Islet of Langerhans (tissue), 1 donor: ENCODE results near the gene LYSMD2.
"Not testable (repeated sequence)": the region's sequence is repeated elsewhere in the genome, so short reads cannot be mapped to it uniquely, and the experiment has no call there.

Source experiments
- FAIRE-seq: peaks from one replicate; lab custom pipeline; 2011; peaks lifted over from hg19 to GRCh38; lab: Jason Lieb, UNC

LYSMD2 gene, protein sequence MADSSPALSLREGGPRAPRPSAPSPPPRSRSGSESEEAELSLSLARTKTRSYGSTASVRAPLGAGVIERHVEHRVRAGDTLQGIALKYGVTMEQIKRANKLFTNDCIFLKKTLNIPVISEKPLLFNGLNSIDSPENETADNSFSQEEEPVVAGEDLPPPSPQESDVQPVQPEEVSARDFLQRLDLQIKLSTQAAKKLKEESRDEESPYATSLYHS

DNA sequence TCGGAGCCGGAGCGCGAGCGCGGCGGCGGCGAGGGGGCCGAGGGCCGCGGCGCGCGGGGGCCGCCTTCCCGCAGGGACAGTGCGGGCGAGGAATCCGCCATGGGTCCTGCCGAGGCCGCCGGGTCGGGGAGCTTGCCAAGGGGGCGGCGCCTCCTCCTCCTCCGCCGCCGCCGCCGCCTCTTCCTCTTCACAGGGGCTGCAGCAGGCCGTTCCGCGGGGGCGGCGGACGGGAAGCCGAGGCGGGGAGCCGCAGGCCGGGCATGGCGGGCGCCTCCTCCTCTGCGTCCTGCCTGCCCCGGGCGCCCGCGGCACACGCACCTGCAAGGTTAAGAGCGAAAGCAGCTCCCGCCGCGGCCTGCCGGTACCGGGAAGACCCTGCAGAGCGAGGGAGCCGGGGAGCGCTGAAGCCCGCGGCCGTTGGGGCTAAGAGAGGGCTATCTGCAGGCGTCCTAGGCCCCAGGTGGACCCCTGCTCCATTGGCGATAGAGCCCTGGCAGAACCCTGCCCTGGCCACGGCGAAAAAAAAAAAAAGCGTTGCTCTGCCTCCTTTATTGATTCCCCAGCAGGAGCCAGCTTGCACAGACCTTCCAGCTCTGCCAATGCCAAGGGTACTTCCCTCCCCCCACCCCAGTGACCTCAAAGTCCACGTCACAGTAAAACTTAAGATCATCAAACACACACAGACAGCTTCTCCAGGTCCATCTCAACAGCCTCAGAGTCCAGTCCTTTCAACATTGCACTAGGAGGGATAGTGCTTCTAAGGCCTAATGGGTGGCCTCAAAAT, at the start of gene LYSMD2:
Gene LYSMD2, minus strand, starts transcription at position 134 of the 784 bp plus-strand sequence. Its CDS starts 33 bp downstream, at position 101.
- FAIRE-seq = no peak

DNA sequence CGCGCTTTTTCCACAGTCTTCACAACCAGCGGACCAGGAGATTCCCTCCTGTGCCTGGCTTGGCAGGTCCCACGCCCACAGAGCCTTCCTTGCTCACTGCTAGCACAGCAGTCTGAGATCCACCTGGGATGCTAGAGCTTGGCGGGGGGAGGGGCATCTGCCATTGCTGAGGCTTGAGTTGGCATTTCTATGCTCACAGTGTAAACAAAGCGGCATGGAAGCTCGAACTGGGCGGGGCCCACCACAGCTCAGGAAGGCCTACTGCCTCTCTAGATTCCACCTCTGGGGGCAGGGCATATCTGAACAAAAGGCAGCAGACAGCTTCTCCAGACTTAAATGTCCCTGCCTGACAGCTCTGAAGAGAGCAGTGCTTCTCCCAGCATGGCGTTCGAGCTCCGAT, 49.7 kb upstream of the LYSMD2 start:
- FAIRE-seq = not testable (repeated sequence)

DNA sequence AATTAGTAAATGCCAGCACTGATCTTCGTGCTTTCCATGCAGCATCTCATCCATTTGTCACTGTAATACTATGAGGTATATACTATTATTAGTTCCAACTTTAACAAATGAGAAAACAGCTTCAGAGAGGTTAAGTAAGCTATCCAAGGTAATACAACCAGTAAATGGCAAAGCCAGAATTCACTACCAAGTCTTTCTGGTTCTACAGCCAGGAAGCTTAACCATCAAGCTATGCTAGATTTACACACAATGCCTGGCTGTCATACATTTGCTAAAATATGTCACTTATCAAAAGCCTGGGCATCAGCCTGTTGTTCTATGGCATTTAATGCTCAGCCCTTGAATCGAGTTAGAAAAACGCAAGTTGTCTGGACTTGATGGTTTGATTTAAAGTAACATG, 46.5 kb upstream of the LYSMD2 start:
- FAIRE-seq = no peak

DNA sequence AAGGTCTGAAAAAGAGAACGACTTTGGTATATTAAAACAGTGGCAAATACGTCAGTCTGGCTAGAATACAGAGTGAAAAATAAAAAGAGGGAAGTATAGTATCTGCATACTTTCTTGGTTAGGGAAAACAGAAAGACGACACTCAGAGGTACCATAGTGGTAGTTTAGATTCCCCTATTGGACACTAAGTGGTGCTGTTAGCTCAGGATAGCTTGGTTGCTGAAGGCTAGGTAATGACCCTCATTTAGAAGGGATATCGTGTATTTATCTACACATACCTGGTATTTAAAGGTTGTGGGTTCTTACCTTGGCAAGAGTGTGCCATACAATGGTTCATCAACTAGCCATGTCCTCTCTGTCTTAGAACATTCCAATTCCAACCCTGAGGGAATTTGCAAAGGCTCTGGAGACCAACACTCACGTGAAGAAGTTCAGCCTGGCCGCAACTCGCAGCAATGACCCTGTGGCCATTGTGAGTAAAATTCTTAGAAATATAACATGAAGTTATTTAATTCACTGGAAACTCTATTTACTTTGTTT, 45.0 kb upstream of the LYSMD2 start:
- no peak for FAIRE-seq

DNA sequence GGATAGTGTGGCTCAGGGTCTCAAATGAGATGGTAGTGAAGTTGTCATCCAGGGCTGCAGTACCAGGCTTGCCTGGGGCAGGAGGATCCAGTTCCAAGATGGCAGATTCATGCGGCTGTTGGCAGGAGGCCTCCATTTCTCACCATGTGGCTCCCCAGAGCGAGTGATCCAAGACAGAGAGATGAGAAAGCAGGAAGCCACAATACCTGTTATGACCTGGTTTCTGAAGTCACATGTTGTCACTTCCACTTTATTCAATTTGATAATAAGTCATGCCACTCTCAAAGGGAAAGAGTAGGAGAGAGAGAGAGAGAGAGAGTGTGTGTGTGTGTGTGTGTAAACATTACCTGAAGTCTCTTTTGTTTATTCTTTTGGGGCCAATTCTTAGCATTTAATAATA, 44.1 kb upstream of the LYSMD2 start:
- no peak for FAIRE-seq

DNA sequence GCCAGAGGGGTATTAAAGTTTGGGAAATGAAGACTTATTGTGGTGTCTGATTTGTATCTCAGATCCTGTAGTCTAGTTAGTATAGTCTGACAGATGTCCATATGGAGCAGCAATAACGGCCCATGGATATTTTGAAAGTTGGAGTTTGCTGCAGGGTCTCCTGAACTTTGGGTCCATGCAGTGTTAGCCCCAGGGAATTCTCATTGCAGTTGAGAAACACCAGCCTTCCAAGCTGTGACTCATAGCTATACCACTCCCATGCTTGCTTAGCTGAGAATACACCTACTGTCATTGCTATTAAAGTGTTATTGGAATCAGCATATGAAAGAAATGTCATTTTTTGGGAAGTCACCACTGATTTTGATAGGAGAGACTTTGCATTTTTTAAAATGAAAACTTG, 43.2 kb upstream of the LYSMD2 start:
- no peak for FAIRE-seq

DNA sequence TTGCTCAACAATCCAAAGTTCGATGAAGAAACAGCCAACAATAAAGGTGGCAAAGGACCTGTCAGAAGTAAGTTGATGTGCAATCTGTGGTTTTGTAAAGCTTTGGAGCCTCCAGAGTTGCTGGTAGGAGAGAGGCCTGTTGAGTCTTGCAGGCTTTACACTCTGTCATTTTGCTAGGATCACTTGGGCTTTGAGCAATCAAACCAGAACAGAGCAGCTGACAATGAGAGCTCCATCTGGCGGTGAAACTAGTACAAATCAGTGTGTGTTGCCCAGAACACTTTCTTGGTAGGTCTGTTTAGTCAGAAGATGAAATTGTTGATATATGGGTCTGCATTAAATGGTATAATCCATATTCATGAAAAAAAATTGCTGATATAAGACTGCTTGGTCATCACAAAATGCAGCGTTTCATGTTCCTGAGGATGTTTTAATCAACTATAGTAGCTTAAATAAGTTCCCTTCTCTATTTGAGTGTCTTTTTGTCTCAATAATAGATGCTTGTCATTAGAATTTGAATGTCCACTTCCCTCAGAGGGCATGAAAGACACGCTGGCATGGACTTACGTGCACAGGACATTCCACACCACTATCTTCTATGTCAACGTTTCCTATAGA, 39.6 kb upstream of the LYSMD2 start:
- FAIRE-seq = peak; percentile 98

DNA sequence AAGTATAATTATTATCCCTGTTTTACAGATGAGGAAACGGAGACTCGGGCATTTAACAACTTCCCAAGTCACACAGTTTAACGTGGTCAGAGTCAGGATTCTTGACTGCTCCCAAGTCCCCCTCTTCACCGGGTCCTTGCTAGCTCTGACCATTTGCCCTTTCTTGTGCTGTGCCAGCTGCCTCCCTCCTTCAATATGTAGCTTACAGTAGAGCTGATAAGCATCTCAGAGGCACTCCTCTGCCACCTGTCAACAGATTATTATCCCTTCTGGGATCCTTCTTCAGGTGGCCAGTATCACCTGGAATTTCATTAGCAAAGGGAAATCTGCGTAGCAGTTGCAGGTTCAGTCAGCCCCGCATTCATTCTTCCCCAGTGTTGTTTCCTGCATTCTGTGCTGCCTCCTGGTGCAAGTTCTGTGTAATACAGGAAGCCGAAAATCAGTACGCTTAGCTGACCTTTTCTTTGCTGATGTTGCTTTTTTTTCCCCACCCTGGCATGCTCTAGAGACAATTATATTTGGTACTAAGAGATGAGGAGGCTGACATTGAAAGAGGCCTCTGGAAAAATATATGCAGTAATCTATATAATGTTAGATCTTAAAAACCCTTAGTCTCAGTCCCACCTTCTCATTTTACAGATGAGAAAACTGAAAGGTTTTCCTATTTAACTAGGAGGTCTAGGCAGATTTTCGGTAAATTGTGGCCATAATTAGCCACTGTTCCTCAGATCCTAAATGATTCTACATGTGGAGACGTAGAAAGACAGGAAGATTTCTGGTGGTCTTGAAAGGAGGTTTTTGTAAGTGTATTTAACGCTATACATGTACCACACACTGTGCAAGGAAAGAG, 38.7 kb upstream of the LYSMD2 start:
- FAIRE-seq = peak; percentile 82

DNA sequence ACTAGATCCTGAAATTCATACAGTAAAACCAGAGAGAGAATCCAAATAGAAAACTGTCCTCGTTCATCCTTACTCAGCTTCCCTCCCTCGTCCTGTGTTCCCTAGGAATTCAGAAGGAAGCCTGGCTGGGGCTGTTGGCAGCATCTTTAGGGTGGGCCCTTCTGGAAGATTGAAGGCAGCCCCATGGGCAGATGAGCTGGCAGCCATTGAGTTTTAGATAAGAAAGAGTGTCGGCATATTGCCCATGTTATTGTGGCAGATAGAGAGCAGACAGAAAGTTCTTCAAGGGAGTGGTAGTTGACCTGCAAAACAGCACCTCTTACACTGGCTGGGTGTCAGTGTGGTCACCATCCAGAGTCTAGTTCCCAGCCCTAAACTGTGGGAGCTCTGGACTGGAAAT, 37.5 kb upstream of the LYSMD2 start:
- no peak for FAIRE-seq

DNA sequence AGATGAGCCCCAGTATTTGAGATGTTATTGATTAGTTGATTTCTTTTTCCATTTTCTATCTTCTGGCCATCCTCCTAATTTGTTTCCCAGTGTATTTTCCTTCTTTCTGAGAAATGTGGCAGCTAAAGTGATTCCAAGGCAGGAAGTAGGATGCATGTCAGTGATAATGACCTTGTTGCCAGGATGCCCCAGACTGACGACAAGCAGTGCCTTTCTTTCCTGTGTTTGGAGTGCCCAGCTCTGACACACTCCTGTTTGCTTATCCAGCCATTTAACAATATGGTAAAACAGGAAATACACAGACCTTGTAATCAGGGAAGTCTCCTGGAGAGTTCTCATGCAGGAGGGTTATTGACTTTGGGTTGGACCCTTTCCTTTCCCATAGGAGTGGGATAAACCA, 34.3 kb upstream of the LYSMD2 start:
- peak; percentile 61 for FAIRE-seq

DNA sequence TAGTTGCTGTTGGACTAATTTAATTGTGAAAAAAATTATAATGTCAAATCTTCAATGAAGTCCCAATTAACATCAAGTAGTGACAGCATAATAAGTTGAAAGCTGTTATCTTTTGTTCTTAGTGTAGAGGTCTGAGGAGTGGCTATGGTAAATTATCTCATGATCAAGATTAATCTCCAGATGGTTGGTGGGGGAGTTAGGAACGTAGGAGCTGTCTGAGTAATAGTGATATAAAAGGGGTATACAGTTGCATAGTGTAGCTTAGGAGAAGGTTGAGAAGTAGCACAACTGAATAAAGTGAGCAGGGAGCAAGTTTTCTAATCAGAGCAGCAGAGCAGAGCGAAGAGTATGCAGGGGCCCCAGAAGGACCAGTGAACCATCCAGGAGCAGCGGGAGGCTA, 33.4 kb upstream of the LYSMD2 start:
- FAIRE-seq = no peak

DNA sequence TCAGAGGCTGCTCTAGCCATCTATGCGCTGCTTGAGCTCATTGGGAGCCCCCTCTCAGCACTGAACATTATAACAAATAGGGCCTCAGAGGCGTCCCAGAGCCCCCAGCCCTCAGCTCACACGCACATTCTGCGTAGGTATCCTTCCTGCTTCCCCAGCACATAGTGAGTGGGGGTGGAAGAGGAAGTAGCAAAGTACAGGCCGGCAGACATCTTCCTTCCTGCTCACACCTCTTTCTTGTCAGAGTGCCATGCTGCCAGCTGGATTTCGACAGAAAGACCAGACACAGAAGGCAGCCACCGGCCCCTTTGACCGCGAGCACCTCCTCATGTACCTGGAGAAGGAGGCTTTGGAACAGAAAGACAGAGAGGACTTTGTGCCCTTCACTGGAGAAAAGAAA, 30.6 kb upstream of the LYSMD2 start:
- no peak for FAIRE-seq

DNA sequence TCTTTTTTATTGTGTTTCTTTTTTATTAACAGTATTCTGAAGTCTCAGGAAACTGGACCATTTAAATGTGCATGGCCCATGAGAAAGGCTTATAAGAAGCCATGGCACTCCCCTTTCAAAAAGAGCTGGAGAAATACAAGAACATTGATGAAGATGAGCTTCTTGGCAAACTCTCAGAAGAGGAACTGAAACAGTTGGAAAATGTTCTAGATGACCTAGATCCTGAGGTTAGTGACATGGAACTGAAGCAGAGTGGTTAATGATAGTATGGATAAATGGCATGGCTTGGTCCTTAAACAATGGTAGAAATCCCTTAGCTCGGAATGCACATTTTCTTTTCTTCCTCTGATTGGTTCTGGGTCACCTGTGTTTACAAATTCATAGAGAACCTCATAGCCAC, 28.9 kb upstream of the LYSMD2 start:
- FAIRE-seq = no peak

DNA sequence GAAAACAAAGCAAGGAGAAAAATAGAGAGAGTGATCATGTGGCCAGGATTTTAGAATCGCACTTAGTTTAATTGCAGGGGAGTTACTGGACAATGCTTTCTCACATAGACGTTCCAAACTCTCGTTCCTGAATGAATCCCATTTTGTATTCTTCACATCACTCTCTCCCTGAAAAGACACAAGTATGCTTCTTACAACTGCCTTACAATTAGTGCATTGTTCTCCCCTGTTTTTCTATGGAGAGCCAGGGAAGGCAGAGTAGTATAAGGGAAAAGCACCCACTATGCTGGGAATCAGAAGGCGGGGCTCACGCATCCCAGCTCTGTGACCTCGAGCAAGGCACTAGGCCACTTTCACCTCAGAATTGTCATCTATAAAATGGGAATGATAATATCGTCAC, 28.3 kb upstream of the LYSMD2 start:
- no peak for FAIRE-seq

DNA sequence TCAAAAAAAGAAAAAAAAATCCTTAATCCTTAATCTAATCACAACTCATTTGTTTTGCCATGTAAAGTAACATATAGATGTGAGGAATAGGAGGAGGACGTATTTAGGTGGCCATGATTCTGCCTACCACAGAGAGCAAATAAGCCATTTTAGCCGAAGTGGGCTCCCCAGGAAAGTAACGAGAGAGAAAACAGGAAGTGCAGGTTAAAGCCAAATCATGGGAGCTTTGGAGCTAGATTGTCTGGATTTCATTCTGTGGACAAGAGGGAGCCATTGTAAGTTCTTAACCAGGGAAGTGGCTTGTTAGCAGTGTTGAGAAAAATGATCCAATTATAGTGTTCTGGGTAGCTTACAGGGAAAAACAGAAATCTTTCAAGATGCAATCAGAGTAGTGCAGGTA, 23.4 kb upstream of the LYSMD2 start:
- no peak for FAIRE-seq

DNA sequence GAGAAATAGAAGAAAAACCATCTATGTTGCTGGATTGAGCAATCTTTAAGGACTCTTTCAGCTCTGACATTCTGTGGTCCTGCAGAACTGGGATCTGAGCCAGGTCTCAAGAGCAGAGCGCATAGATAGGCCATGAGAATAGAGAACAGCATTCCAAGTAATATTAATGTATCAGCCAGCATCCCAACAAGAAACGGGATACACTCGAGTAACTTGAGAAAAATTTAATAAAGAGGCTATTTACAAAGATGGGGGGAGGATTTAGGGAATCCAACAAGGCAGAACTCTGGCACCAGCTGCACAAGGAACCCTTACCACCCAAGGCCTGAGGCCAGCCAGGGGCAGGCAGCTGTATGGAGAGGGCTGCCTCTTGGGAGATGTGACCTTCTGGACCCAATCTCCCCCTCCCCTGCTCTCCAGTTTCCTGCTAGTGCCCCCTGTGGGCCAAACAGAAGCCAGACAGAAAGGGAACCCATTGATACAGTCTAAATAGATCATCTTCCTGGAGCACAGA, 22.2 kb upstream of the LYSMD2 start:
- no peak for FAIRE-seq

DNA sequence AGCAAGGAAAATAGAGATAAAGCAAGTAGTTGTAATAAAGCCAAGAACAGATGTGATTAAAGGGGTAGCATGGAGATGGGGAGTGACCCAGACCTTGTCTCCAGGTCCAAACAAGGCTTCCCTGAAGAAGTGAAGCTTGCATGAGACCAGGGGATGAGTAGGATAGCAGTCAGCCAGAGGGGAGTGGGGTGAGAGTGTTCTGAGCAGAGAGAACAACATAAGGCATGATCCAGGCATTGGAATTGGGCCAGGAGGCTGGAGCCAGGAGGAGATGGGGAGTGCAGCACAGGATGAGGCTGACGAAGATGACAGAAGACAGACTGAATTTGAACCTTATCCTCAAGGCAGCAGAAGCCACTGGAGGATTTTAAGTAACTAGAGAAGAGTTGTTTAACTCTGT, 21.2 kb upstream of the LYSMD2 start:
- no peak for FAIRE-seq

DNA sequence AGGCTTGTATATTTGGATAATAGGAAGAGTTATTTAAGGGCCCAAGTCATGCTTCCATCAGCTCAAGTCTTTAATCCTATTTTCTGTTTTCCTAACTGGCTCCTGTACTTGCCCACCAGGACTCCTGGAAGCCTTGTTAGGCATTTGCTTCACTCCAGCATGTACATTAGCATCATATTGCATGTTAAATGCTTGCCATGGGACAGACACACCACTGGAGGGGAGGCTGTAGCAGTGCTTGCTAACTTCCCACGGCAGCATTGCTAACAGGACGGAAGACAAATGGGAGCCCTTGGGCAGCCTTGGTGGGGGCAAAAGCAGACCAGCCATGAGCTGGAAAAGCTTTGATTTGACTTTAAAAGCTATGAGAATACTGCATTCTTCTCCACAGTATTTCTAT, 20.0 kb upstream of the LYSMD2 start:
- FAIRE-seq = no peak

DNA sequence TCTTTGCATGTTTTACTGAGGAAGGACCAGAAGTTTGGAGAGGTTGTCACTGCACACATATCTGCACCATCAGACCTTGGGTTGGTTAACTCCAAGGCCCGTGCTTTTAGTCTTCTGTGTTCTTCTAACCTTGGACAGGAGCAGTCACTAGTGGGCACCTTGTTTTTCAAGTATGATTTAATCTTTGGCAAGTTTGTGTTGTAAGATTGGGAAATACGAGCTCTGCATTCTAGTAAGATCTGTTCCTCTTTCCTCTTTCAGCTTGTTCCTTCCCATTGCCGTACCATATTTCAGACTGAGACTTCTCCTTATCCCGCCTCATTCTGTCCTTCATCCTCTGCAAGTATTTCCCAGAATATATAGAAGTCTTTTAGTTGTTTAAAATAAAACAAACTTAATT, 19.0 kb upstream of the LYSMD2 start:
- FAIRE-seq = no peak

DNA sequence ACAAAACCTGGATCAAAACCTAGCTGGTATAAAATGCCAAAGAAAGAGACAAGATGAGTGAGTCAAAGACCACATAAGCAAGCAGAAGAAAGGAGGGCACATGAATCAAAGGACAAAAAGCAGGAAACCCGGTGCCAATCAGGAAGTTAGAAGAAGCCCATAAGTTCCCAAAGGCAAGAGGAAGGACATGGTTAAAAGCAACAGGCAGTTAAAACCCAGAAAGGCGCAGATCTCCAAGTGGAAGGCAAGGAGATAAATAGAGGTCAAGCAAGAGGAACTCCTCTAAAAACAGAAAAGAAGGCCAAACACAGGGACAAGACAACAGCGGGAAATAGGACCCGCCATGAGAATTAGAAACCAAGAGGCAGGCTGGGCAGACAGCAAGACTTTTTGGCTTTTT, 18.3 kb upstream of the LYSMD2 start:
- no peak for FAIRE-seq

DNA sequence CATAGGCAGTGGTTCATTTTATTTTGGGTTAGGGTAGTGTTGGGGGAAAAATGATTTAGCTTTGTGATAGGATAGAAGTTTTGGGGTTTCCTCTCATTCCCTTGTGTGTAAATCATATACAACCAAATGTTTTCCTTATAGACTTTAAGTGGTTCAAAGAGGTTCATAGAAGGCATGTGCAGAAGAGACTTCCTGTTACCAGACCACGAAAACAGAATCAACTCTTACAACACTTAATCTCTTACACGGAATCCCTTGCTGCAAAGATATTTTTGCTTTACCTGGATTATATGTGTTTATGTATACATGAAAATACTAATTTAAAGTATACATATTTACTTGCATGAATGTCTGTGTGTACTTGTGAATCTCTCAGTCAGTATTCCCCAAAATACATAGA, 16.8 kb upstream of the LYSMD2 start:
- no peak for FAIRE-seq

DNA sequence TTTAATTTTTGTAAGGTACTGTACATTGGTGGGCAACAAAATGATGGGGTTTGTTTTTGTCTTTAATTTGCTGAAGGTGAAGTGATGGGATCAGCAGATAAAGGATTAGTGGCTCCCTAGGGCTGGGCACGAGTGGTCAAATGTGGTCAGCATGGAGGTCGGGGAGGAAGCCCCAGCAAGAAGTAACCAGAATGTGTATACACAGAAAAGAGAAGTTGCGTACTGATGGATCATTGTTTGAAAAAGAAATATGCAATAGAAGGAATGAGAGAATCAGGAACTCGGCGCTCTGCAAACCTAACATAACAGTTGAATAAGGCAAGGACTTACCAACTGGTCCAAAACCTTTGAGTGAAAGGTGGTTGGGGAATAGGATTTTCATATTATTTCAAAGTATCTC, 15.4 kb upstream of the LYSMD2 start:
- no peak for FAIRE-seq
